Left renal cortex interstitium (tissue), 4 donors: ENCODE data around the gene MRPS25. TPM values are rescaled to one million over a fixed set of nuclear protein-coding genes. Genes with fewer than 3 reads are reported as not detected.
"Not testable (repeated sequence)": the region's sequence is repeated elsewhere in the genome, so short reads cannot be mapped to it uniquely, and the experiment has no call there.

Source experiments
- DNase-seq, 4 donors: peaks; one replicate each; pipeline ENCODE4 v3.0.0-alpha.2; 2013; ENCODE audit warnings: low read depth in 4 of 4, low spot score in 2 of 4, missing footprints in 1 of 4
- polyA plus RNA-seq, 4 donors: library from polyadenylated mRNA; unstranded; fragments of 120-200 nt; gene quantifications; one replicate each; pipeline ENCODE4 v1.2.1, GENCODE V29; 2013; ENCODE audit not compliant: insufficient read length in 4 of 4

Gene MRPS25
- polyA plus RNA-seq, 4 donors = 49.7 to 106 (median 74.3) TPM

DNA sequence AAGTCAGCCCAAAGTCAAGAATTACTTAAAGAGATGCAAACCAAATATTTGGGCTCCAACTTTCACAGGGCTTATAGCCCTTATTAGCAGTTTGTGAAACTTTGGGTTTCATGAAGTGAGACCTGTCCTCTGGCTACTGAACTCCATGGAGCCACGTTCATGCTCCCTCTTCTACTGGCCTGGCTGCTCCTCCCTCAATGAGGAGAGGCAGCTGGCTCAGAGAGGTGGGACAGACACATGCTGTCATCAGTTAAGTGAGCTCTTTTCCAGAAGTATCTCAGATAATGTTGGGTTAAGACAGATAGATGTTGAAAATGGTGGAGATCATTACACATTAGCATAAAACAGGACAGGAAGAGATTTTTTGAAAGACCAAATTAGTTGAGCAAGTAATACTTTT is 19.4 kb downstream of the MRPS25 start:
- DNase-seq = no peak

DNA sequence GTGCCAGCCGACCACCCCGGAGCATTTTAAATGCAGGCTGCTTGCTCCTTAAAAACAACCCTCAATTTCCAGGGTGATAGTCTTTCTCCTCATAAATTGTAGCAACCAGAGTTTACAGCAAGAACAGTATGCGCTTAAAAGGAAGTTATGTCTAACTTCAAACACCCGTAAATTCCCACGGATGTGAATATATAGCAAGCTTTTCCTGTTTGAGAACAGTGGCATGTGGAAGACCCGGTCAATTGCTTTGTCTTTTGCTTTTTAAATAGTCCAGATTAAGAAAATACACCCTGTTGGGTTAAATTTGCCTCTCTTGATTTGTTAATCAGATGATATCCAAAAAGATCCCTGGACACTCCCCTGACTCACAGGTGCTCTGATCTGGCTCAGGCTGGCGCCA is 20.8 kb downstream of the MRPS25 start:
- no peak for DNase-seq

- DNase-seq = no peak
These were observed 21.5 kb downstream of the MRPS25 start for GRCh38 chr3:15043408-15044171.

GRCh38 chr3:15042936-15043335 is 22.2 kb downstream of the MRPS25 start:
- DNase-seq = no peak

DNA sequence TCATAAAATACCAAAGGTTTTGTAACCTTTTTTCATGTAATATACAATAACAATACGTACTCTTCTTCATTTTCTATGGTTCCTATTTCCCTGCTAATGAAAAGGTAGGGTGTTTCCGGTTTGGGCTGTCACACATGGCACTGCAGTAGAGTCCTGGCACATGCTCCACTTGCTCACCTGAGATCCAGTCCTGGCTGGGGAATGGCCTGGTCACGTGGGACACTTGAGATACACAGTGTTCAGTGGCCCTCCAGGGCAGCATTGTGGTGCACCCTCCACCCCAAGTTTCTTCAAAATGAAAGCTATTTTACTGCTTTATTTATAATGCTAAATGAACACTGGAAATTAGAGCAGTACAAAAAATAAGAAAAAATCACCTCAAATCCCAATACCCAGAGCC is 23.2 kb downstream of the MRPS25 start:
- no peak for DNase-seq

DNA sequence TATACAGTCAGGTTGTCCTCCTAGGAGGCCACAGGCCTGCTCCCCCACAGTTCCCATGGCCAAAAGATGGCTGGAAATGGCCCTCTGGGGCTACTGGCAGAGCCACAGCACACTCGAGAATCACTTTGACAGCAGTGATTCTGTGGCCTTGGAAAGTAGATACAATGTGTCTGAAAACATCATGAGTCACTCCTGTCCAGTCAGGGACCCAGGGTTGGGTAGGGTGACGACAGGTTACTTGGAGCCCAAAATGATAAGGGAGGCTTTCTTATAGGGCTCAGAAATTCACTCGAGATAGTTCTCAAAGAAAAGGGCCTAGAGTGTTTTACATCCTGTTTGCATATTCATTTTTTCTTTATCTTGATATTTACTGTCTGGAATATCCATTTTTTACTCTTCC is 24.3 kb downstream of the MRPS25 start:
- DNase-seq = no peak

DNA sequence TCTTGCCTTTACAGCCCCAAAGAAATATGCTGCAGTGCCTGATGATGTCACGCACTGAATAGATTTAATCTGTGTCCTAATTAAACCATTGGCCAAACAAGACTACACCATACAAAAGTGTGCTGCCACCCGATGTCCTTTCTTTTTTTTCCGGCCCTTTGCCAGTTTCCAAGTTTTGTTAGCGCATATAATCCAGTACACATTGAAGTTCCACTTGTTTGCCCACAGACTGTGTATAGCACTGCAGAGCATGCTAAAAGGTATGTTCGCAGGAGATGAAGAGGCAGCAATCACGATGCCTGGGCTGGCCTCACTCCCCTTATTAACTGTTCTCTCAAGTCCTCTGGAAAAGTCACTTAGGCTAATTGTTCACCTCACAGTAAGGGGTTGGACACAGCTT is 26.8 kb downstream of the MRPS25 start:
- DNase-seq = no peak

- no peak for DNase-seq
These were observed 32.0 kb downstream of the MRPS25 start for GRCh38 chr3:15033103-15033502.

GRCh38 chr3:15032650-15033049 is 32.5 kb downstream of the MRPS25 start:
- no peak for DNase-seq

- no peak for DNase-seq
These were observed 35.5 kb downstream of the MRPS25 start for GRCh38 chr3:15029625-15030024.

- no peak for DNase-seq
These were observed 41.4 kb downstream of the MRPS25 start for GRCh38 chr3:15023719-15024118.

DNA sequence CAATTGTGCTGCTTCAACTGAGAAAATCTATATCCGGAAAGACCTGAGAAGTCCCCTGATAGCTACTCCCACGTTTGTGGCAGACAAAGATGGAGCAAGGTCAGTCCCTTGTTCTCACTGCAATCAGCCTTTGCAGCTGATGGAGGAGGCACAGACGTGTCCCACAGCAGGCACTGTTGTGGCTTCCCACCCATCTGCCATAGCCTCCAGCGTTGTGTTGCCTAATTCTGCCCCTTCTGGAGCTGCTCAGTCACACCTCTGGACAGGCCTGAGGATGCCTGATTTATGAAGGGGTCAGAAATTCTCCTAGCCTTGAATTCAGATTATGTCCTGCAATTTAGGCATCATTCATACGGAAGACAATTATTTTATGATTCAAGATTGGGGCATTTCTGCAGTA is 41.9 kb downstream of the MRPS25 start:
- DNase-seq = no peak

GRCh38 chr3:15017191-15017590 is 47.9 kb downstream of the MRPS25 start:
- DNase-seq = no peak

- no peak for DNase-seq
These were observed 49.7 kb downstream of the MRPS25 start for GRCh38 chr3:15015456-15015855.

GRCh38 chr3:15014606-15015328 is 50.3 kb downstream of the MRPS25 start:
- no peak for DNase-seq

GRCh38 chr3:15011174-15011573 is 53.9 kb downstream of the MRPS25 start:
- no peak for DNase-seq

DNA sequence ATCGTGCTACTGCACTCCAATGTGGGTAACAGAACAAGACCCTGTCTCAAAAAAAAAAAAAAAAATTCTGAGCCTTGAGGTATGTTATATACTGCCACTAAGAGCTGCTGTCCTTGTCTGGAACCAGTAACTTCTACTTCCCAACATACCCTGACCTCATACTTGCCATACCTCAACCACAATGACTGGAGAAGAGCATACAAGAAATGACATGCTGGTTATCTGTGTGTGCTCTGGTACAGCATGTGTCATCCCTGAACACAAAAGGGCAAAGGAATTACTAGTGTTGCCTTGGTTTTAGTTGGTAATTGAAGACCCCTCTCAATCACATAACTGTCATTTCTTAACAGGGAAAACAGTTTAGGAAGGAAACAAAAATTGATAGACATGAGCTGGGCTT is 54.5 kb downstream of the MRPS25 start:
- no peak for DNase-seq

GRCh38 chr3:15009167-15009566 is 55.9 kb downstream of the MRPS25 start:
- DNase-seq = no peak

DNA sequence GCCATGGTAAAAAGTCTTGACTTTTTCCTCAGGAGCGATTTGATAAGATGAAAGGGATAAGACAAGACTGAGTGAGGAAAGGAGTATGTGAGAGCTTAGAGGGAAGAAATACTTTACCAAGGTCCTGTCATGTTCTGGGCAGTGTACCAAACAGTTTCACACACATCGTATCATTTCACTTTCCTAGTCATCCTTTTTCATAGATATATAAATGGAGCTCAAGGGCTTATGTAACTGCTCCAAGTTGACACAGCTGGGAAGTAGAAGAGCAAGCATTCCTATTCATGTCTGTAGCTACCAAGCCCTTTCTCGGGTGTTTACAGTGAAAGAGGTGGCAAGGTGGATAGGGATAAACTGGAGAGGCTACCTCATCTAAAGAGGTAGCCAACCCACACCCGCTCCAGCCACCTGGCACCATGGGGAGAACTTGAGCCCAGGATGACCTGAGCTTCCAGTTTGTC is 57.4 kb downstream of the MRPS25 start:
- no peak for DNase-seq

DNA sequence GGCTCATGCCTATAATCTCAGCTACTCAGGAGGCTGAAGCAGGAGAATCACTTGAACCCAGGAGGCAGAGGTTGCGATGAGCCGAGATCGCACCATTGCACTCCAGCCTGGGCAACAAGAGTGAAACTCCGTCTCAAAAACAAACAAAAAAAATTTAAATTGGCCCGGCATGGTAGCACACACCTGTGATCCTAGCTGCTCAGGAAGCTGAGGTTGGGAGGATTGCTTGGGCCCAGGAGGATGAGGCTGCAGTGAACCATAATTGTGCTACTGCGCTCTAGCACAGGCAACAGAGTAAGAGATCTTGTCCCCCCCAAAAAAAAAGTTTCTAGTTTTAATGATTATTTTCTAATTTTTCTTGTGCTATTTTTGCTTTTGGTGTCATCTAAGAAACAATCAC is 65.9 kb downstream of the MRPS25 start:
- not testable (repeated sequence) for DNase-seq
